ENCODE data around the gene PFKFB4. TPM values are rescaled to one million over a fixed set of nuclear protein-coding genes. Genes with fewer than 3 reads are reported as not detected.

Gene PFKFB4
- total and polyA plus RNA-seq, 2 experiments from 2014 or later, result 8.6 to 22.9 TPM

GRCh38 chr3:48598323-48599076 lies 41.9 kb upstream of the PFKFB4 start:
- peaks cover 12% of the 10 kb centered on the region for H3K4me1 Mint-ChIP-seq
- Histone ChIP-seq H4K20me1 (replicated peaks; ENCODE audit: insufficient read depth) (peaks cover 7% of the 10 kb centered on the region), H3K79me2 (replicated peaks; ENCODE audit: insufficient read depth) (no peaks in the 10 kb centered on the region), H2AFZ (no peak overlapping the region), H3F3A (replicated peaks; ENCODE audit: low read depth) (0 out of 2 replicates have a peak, but pooled peaks cover 7% of the 10 kb centered on the region), H3K4me2 (no peak overlapping the region), H3K27ac (ENCODE audit: low read depth) (no peak overlapping the region), H3K4me3 (no peak overlapping the region), H3K27me3 (ENCODE audit: insufficient read depth) (peaks cover 11% of the 10 kb centered on the region; the same call in 1 of the 2 replicates), H3K4me1 (ENCODE audit: insufficient read depth) (peaks cover 17% of the 10 kb centered on the region; the same call in 1 of the 2 replicates), H3K9me2 (ENCODE audit: insufficient read depth) (no peaks in the 10 kb centered on the region), H3K36me3 (ENCODE audit: insufficient read depth) (peaks cover 10% of the 10 kb centered on the region)
- no peak overlapping the region for H3K4me3 Mint-ChIP-seq
- TF ChIP-seq CREB1 (CRISPR knock-in tag; IDR thresholded peaks at IDR 0.05; ENCODE audit: low read depth), result no peak
- TF ChIP-seq ZNF114 (CRISPR knock-in tag; IDR thresholded peaks at IDR 0.05), result no peak
- TF ChIP-seq STAT1 (IDR thresholded peaks at IDR 0.05; ENCODE audit: unreplicated experiment), result no peak
- TF ChIP-seq ETS1 (IDR thresholded peaks at IDR 0.05), result no peak
- peaks cover 56% of the 10 kb centered on the region for H3K36me3 Mint-ChIP-seq (ENCODE audit: low read depth)
- peaks cover 26% of the 10 kb centered on the region for H3K27me3 Mint-ChIP-seq (ENCODE audit: insufficient read depth, low read depth, poor library complexity)
- no peaks in the 10 kb centered on the region for H3K9me3 Mint-ChIP-seq
- ATAC-seq (no peak), DNase-seq (ENCODE audit: low spot score) (no peak)
- no peak overlapping the region for H3K27ac Mint-ChIP-seq

- H3K4me3 ChIP-seq, result no peak overlapping the region
- no peak for DNase-seq (ENCODE audit: low spot score)
- H3K4me2 ChIP-seq, result no peak overlapping the region
- H3K36me3 ChIP-seq (ENCODE audit: insufficient read depth), result peaks cover 6% of the 10 kb centered on the region; the same call in 1 of the 2 replicates
- H3K27ac ChIP-seq (ENCODE audit: low read depth), result no peak overlapping the region
- no peaks in the 10 kb centered on the region for H3K9me2 ChIP-seq (ENCODE audit: insufficient read depth)
- peaks cover 12% of the 10 kb centered on the region for H3K4me1 Mint-ChIP-seq
- H2AFZ ChIP-seq, result no peak overlapping the region
- peaks cover 26% of the 10 kb centered on the region for H3K27me3 Mint-ChIP-seq (ENCODE audit: insufficient read depth, low read depth, poor library complexity)
- H3K79me2 ChIP-seq (replicated peaks; ENCODE audit: insufficient read depth), result no peaks in the 10 kb centered on the region
- 0 out of 2 replicates have a peak, but pooled peaks cover 7% of the 10 kb centered on the region for H3F3A ChIP-seq (replicated peaks; ENCODE audit: low read depth)
- H3K4me1 ChIP-seq (ENCODE audit: insufficient read depth), result peaks cover 17% of the 10 kb centered on the region; the same call in 1 of the 2 replicates
- peaks cover 45% of the 10 kb centered on the region for H3K36me3 Mint-ChIP-seq (ENCODE audit: low read depth)
- H3K9me3 Mint-ChIP-seq, result no peaks in the 10 kb centered on the region
- no peak overlapping the region for H3K4me3 Mint-ChIP-seq
- peaks cover 11% of the 10 kb centered on the region; the same call in 1 of the 2 replicates for H3K27me3 ChIP-seq (ENCODE audit: insufficient read depth)
- H3K27ac Mint-ChIP-seq, result no peak overlapping the region; the same call in 1 of the 2 replicates
- H4K20me1 ChIP-seq (replicated peaks; ENCODE audit: insufficient read depth), result peaks cover 7% of the 10 kb centered on the region
- ATAC-seq, result no peak
- TF ChIP-seq JUNB (IDR thresholded peaks at IDR 0.05; ENCODE audit: unreplicated experiment) (no peak), EZH2 (IDR thresholded peaks at IDR 0.05; ENCODE audit: low read depth, unreplicated experiment) (no peak), CREB1 (CRISPR knock-in tag; IDR thresholded peaks at IDR 0.05; ENCODE audit: low read depth) (no peak), POLR2AphosphoS5 (IDR thresholded peaks at IDR 0.05; ENCODE audit: low read depth) (no peak), STAT1 (IDR thresholded peaks at IDR 0.05; ENCODE audit: unreplicated experiment) (no peak), ZNF462 (CRISPR knock-in tag; IDR thresholded peaks at IDR 0.05) (no peak), CTCF (conservative IDR thresholded peaks at IDR 0.05; ENCODE audit: low read depth in 2 of 2) (no peak)
Measured at GRCh38 chr3:48597408-48597800, 40.8 kb upstream of the PFKFB4 start.
